ENCODE results near the gene KCNG1.
A peak's percentile ranks its signal among the peaks of the same experiment; 100 is the strongest.

DNA sequence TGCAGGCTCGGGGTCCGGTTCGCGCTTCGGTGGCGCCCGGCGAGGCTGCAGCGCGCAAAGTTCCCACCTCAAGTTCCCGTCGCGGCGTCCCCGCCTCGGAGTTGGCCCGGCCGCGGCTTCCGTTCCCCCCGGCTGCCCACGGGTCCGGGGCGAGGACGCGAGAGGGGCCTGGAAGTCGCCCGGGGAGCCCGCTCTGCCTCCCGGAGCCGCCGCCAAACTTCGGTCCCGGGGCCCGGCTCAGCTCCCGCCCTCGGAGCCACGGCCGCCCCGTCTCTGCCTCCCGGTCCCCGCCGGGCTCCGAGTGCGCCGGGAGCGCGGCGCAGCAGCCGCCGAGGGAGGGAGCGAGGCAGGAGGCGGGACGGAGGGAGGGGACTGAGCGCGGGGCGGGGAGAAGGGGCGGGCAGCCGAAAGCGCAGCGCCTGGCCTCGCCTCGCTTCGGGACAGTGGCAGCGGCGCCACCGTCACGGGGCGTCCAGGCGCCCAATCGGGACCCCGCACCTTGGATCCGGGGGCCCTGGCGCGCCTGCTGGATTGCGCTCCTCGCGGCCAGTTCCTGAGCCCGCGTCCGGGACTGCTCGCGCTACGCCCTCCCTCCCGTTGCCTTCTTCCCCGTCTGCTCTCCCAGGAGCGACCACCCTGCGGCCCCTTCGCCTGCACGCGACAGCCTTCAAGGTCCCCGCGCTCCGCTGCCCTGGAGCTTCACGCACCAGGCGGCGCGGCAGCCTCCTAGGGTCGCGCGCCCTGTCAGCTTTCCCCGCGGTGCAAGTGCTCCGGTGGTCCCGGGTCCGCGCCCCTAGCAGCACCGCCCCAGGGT lies at the start of gene KCNG1:
- TF ChIP-seq, protein P1, sequence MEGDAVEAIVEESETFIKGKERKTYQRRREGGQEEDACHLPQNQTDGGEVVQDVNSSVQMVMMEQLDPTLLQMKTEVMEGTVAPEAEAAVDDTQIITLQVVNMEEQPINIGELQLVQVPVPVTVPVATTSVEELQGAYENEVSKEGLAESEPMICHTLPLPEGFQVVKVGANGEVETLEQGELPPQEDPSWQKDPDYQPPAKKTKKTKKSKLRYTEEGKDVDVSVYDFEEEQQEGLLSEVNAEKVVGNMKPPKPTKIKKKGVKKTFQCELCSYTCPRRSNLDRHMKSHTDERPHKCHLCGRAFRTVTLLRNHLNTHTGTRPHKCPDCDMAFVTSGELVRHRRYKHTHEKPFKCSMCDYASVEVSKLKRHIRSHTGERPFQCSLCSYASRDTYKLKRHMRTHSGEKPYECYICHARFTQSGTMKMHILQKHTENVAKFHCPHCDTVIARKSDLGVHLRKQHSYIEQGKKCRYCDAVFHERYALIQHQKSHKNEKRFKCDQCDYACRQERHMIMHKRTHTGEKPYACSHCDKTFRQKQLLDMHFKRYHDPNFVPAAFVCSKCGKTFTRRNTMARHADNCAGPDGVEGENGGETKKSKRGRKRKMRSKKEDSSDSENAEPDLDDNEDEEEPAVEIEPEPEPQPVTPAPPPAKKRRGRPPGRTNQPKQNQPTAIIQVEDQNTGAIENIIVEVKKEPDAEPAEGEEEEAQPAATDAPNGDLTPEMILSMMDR (IDR thresholded peaks at IDR 0.05), result peak in 2 of 6 experiments; percentile 2 to 10
- peak in 2 of 4 donors; percentile 34 to 79 for TF ChIP-seq POLR2A (IDR thresholded peaks at IDR 0.05)

Measured in esophagus squamous epithelium (tissue), 4 donors.